IMR-90 (cell line): Measurements from ENCODE around the gene RELL1. TPM values are rescaled to one million over a fixed set of nuclear protein-coding genes. Genes with fewer than 3 reads are reported as not detected.

ENCODE experiments used
- ATAC-seq: fragments of 200-7000 bp; cut with Tn5 transposase; 2 replicates; pipeline ENCODE4 v1.9.1; 2020; ENCODE audit warnings: low read depth, mild to moderate bottlenecking, moderate library complexity
- BruUV-seq: library from RNA; stranded (reverse); fragments of 400-500 nt; replicated peaks from 2 replicates; lab custom pipeline; 2021; lab: Mats Ljungman, UMichigan
- CTCF ChIA-PET: fragments of 300-600 bp; formaldehyde crosslinking; extraction: SDS; loops from one replicate; lab custom pipeline; 2021; ENCODE audit warnings: antibody characterized with exemption; lab: Yijun Ruan, JAX
- POLR2A ChIA-PET: fragments of 300-600 bp; sonication (Branson Sonifier 250); formaldehyde crosslinking; loops from one replicate; lab custom pipeline; 2022; ENCODE audit warnings: antibody characterized with exemption; ENCODE audit not compliant: unreplicated experiment; lab: Charles Lee
- DNase-seq: peaks from one replicate; pipeline ENCODE4 v3.0.0; 2013
- H2AFZ ChIP-seq: replicated peaks from 2 replicates; pipeline ENCODE3; 2013; ENCODE audit warnings: low read length, mild to moderate bottlenecking; ENCODE audit not compliant: poor library complexity
- H2AK5ac ChIP-seq: 2 replicates; pipeline ENCODE4 v1.6.1; 2013; ENCODE audit warnings: low read depth, low read length, inconsistent platforms
- H2AK9ac ChIP-seq: replicated peaks from 2 replicates; pipeline ENCODE3; 2013; ENCODE audit warnings: mild to moderate bottlenecking, low read depth, low read length, moderate library complexity; ENCODE audit not compliant: poor library complexity
- H2BK120ac ChIP-seq: 2 replicates; pipeline ENCODE4 v1.6.1; 2013; ENCODE audit warnings: low read depth, low read length, inconsistent platforms
- H2BK15ac ChIP-seq: 3 replicates; pipeline ENCODE4 v1.6.1; 2013; ENCODE audit warnings: low read depth, low read length, inconsistent platforms
- H2BK20ac ChIP-seq: 2 replicates; pipeline ENCODE4 v1.6.1; 2013; ENCODE audit warnings: low read depth, mild to moderate bottlenecking, inconsistent platforms, low read length, moderate library complexity
- H2BK5ac ChIP-seq: 2 replicates; pipeline ENCODE4 v1.6.1; 2013; ENCODE audit warnings: mild to moderate bottlenecking, low read depth, low read length, inconsistent platforms; ENCODE audit not compliant: poor library complexity, severe bottlenecking
- H3K14ac ChIP-seq: replicated peaks from 2 replicates; pipeline ENCODE4 v1.6.1; 2013; ENCODE audit warnings: low read depth, low read length, inconsistent platforms
- H3K18ac ChIP-seq: 2 replicates; pipeline ENCODE4 v1.6.1; 2013; ENCODE audit warnings: low read depth, low read length, control low read depth
- H3K23ac ChIP-seq: 2 replicates; pipeline ENCODE4 v1.6.1; 2013; ENCODE audit warnings: low read depth, low read length, inconsistent platforms
- H3K27ac ChIP-seq: 2 replicates; pipeline ENCODE4 v1.5.1; 2013; ENCODE audit warnings: mild to moderate bottlenecking, control low read depth, low read length; ENCODE audit not compliant: insufficient read depth
- H3K27me3 ChIP-seq: 2 replicates; pipeline ENCODE4 v1.6.1; 2013; ENCODE audit warnings: low read length; ENCODE audit not compliant: control insufficient read depth, insufficient read depth
- H3K36me3 ChIP-seq: 2 replicates; pipeline ENCODE4 v1.6.1; 2013; ENCODE audit warnings: low read length, mixed read lengths; ENCODE audit not compliant: control insufficient read depth, insufficient read depth
- H3K4ac ChIP-seq: 2 replicates; pipeline ENCODE4 v1.6.1; 2013; ENCODE audit warnings: low read depth, low read length, inconsistent platforms
- H3K4me1 ChIP-seq: 2 replicates; pipeline ENCODE4 v1.6.1; 2013; ENCODE audit warnings: low read length, mixed read lengths; ENCODE audit not compliant: control insufficient read depth, insufficient read depth
- H3K4me2 ChIP-seq: 2 replicates; pipeline ENCODE4 v1.6.1; 2013; ENCODE audit warnings: low read depth, mild to moderate bottlenecking, control low read depth, low read length, moderate library complexity
- H3K4me3 ChIP-seq: 2 replicates; pipeline ENCODE4 v1.5.1; 2013; ENCODE audit warnings: low read depth, mild to moderate bottlenecking, control low read depth, low read length, moderate library complexity; ENCODE audit not compliant: insufficient read depth
- H3K56ac ChIP-seq: 2 replicates; pipeline ENCODE4 v1.6.1; 2013; ENCODE audit warnings: low read length, inconsistent platforms; ENCODE audit not compliant: insufficient read depth; ENCODE audit errors: extremely low read depth
- H3K79me1 ChIP-seq, 2 experiments: 2 replicates each; pipeline ENCODE4 v1.6.1; 2013; ENCODE audit warnings: low read length in 2 of 2, inconsistent platforms in 1 of 2, low read depth in 1 of 2
- H3K9ac ChIP-seq: 2 replicates; pipeline ENCODE4 v1.6.1; 2013; ENCODE audit warnings: low read depth, low read length, control low read depth
- H3K9me1 ChIP-seq: 2 replicates; pipeline ENCODE4 v1.6.1; 2013; ENCODE audit warnings: low read length, inconsistent platforms; ENCODE audit not compliant: insufficient read depth
- H3K9me3 ChIP-seq: 2 replicates; pipeline ENCODE4 v1.6.1; 2013; ENCODE audit warnings: low read length; ENCODE audit not compliant: control insufficient read depth, insufficient read depth
- H4K20me1 ChIP-seq: 2 replicates; pipeline ENCODE4 v1.6.1; 2013; ENCODE audit warnings: low read length, inconsistent platforms; ENCODE audit not compliant: insufficient read depth
- H4K5ac ChIP-seq: 2 replicates; pipeline ENCODE4 v1.6.1; 2013; ENCODE audit warnings: mild to moderate bottlenecking, low read depth, low read length, control low read depth
- H4K8ac ChIP-seq, 2 experiments: 2 replicates each; pipeline ENCODE4 v1.6.1; 2013; ENCODE audit warnings: low read depth in 2 of 2, low read length in 2 of 2, control low read depth in 1 of 2, inconsistent platforms in 1 of 2
- H4K91ac ChIP-seq: 2 replicates; pipeline ENCODE4 v1.6.1; 2013; ENCODE audit warnings: low read depth, low read length, inconsistent platforms; ENCODE audit not compliant: insufficient read depth
- CHD1 ChIP-seq: IDR thresholded peaks from 2 replicates; pipeline ENCODE4 v1.6.1; 2012; ENCODE audit warnings: low read depth, low read length, improper control_type of control experiment
- ELK1 ChIP-seq: fragments of 150-350 bp; IDR thresholded peaks from 2 replicates; pipeline ENCODE4 v1.6.1; 2016; ENCODE audit warnings: low read depth, mild to moderate bottlenecking, low read length, moderate library complexity, borderline replicate concordance
- MXI1 ChIP-seq: IDR thresholded peaks from 2 replicates; pipeline ENCODE4 v1.6.1; 2012; ENCODE audit warnings: low read depth, mild to moderate bottlenecking, low read length, moderate library complexity, borderline replicate concordance
- POLR2A ChIP-seq: IDR thresholded peaks from 2 replicates; pipeline ENCODE4 v1.6.1; 2012; ENCODE audit warnings: mild to moderate bottlenecking, low read depth, low read length
- RAD21 ChIP-seq: IDR thresholded peaks from 2 replicates; pipeline ENCODE4 v1.6.1; 2012; ENCODE audit warnings: low read length, improper control_type of control experiment
- RFX5 ChIP-seq: IDR thresholded peaks from 2 replicates; pipeline ENCODE4 v1.8.0; 2012; ENCODE audit warnings: low read depth, mild to moderate bottlenecking, low read length, moderate library complexity
- WGBS, 2 experiments: methylation state at CpG; one replicate each; pipeline versions ENCODE4 v1.1.5 to v1.1.7; 2013; ENCODE audit warnings: missing lambda C conversion rate in 2 of 2; ENCODE audit not compliant: insufficient read length in 1 of 2; ENCODE audit errors: extremely low coverage in 2 of 2; 5-methylcytosine and 5-hydroxymethylcytosine counted together
- dilution Hi-C: fragments of 300-500 bp; cut with HindIII; formaldehyde crosslinking; loops from one replicate; pipeline ENCODE4 v1.14.3; 2018; ENCODE audit warnings: low sequenced_read_pairs; ENCODE audit not compliant: unreplicated experiment
- in situ Hi-C: fragments of 300-500 bp; cut with MboI; formaldehyde crosslinking; loops from 3 replicates; pipeline ENCODE4 v1.14.3; 2019; ENCODE audit warnings: low sequenced_read_pairs, inconsistent platforms, mixed read lengths
- intact Hi-C: fragments of 100-400 bp; cut with micrococcal nuclease; formaldehyde crosslinking; loops from 2 replicates; pipeline ENCODE4 v1.10.0; 2022
- polyA plus RNA-seq, 3 experiments: library from polyadenylated mRNA; depleted of rRNA; stranded (reverse); fragments of >200 nt; gene quantifications; 2 replicates each; pipeline ENCODE4 v1.2.3, GENCODE V29; 2012; ENCODE audit warnings: low replicate concordance in 1 of 3
- total RNA-seq: library from RNA; depleted of rRNA; stranded (reverse); fragments of >200 nt; gene quantifications from 2 replicates; pipeline ENCODE4 v1.2.3, GENCODE V29; 2012
- TF ChIP-seq, protein P1 (sequence below): fragments of 150-350 bp; IDR thresholded peaks from 2 replicates; pipeline ENCODE4 v1.6.1; 2017; ENCODE audit warnings: mild to moderate bottlenecking, antibody characterized with exemption, low read length, low read depth

RELL1 gene
- total and polyA plus RNA-seq, 2 of the 4 experiments (the other 2 are of a cell fraction), result 6.8 to 39.6 TPM

DNA sequence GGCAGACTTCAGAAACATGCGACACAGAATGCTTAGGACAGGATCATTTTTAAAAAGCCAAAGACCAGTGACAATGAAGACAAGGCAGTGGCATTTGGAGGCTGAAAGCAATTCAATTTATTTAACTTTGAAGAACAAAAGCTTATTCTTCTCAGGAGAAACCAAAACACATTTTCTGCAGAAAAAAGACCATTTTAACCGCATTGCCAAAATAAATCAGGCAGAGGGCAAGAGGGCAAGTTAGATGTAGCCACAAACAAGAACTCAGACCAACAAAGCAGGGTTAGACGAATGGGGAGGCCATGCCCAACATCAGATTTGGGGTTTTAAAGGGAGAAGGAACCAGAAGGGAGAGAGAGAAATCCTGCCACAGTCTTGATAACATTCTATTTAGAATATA is 58.9 kb downstream of the RELL1 start:
- Histone ChIP-seq H3K27ac (no peak overlapping the region), H3K4ac (no peak overlapping the region), H2BK5ac (no peak overlapping the region), H2AK9ac (no peak overlapping the region), H2AK5ac (no peak overlapping the region), H3K4me1 (peaks cover 2% of the 10 kb centered on the region; the same call in 1 of the 2 replicates), H3K4me3 (no peak overlapping the region), H3K56ac (no peak overlapping the region), H4K8ac (no peak overlapping the region), H2BK120ac (no peak overlapping the region), H2BK15ac (no peak overlapping the region), H3K9ac (no peak overlapping the region), H3K4me2 (no peak overlapping the region), H2AFZ (no peak overlapping the region), H4K5ac (no peak overlapping the region), H3K18ac (no peak overlapping the region), H4K20me1 (no peaks in the 10 kb centered on the region), H3K14ac (no peak overlapping the region), H4K91ac (no peak overlapping the region), H2BK20ac (no peak overlapping the region), H3K79me1 (peaks cover 0 to 6% of the 10 kb centered on the region in 2 experiments; a peak in 2 of 4 replicates), H3K36me3 (peaks cover 6% of the 10 kb centered on the region; the same call in 1 of the 2 replicates), H3K9me1 (peaks cover 11% of the 10 kb centered on the region), H3K9me3 (no peaks in the 10 kb centered on the region), H3K23ac (no peak overlapping the region), H3K27me3 (no peaks in the 10 kb centered on the region)
- DNase-seq, result no peak
- dilution Hi-C loops, result no loop called here
- intact Hi-C loops, result no loop called here
- ATAC-seq, result no peak
- in situ Hi-C loops, result no loop called here
- TF ChIP-seq CHD1 (no peak), ELK1 (no peak), RFX5 (no peak), MXI1 (no peak), POLR2A (no peak), RAD21 (no peak)
- TF ChIP-seq, protein P1, sequence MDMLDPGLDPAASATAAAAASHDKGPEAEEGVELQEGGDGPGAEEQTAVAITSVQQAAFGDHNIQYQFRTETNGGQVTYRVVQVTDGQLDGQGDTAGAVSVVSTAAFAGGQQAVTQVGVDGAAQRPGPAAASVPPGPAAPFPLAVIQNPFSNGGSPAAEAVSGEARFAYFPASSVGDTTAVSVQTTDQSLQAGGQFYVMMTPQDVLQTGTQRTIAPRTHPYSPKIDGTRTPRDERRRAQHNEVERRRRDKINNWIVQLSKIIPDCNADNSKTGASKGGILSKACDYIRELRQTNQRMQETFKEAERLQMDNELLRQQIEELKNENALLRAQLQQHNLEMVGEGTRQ, result no peak
- POLR2A ChIA-PET, result no interaction called here
- no CpG with 5 or more reads among the region's 3 CpGs for WGBS, 2 experiments
- CTCF ChIA-PET, result no interaction called here
- BruUV-seq, result no TSS peak
